Trophoblast cell (in vitro differentiated cells and primary cell): ENCODE measurements around the gene KCNAB1.
A peak's percentile ranks its signal among the peaks of the same experiment; 100 is the strongest.

Experiments used
- DNase-seq, 2 donors: peaks; one replicate each; pipeline ENCODE4 v3.0.0-alpha.2; 2016
- H2AFZ ChIP-seq: 2 replicates; pipeline ENCODE4 v1.6.1; 2013; ENCODE audit warnings: low read length, moderate library complexity, mild to moderate bottlenecking; ENCODE audit not compliant: insufficient read depth, poor library complexity
- H2AK5ac ChIP-seq: 2 replicates; pipeline ENCODE4 v1.6.1; 2013; ENCODE audit warnings: mild to moderate bottlenecking, low read length
- H2BK120ac ChIP-seq: 2 replicates; pipeline ENCODE4 v1.6.1; 2013; ENCODE audit warnings: low read length, mild to moderate bottlenecking, moderate library complexity; ENCODE audit not compliant: insufficient read depth, poor library complexity
- H2BK12ac ChIP-seq: 2 replicates; pipeline ENCODE4 v1.6.1; 2013; ENCODE audit warnings: mild to moderate bottlenecking, low read length, moderate library complexity
- H2BK5ac ChIP-seq: 2 replicates; pipeline ENCODE4 v1.6.1; 2013; ENCODE audit warnings: low read length, low read depth, moderate library complexity, mild to moderate bottlenecking; ENCODE audit not compliant: poor library complexity
- H3K14ac ChIP-seq: 2 replicates; pipeline ENCODE4 v1.6.1; 2013; ENCODE audit warnings: mild to moderate bottlenecking, low read length
- H3K18ac ChIP-seq: 2 replicates; pipeline ENCODE4 v1.6.1; 2013; ENCODE audit warnings: mild to moderate bottlenecking, low read length
- H3K23ac ChIP-seq: 2 replicates; pipeline ENCODE4 v1.6.1; 2013; ENCODE audit warnings: low read length
- H3K27ac ChIP-seq: 2 replicates; pipeline ENCODE4 v1.5.1; 2013; ENCODE audit warnings: low read depth, mild to moderate bottlenecking, inconsistent platforms, low read length, moderate library complexity
- H3K27me3 ChIP-seq: 2 replicates; pipeline ENCODE4 v1.6.1; 2013; ENCODE audit warnings: inconsistent platforms, mild to moderate bottlenecking, low read length, moderate library complexity; ENCODE audit not compliant: insufficient read depth
- H3K36me3 ChIP-seq, 2 experiments: 1 replicate in 1 of 2; 2 replicates in 1 of 2; pipeline ENCODE4 v1.6.1; 2013; ENCODE audit warnings: low read length in 2 of 2, mild to moderate bottlenecking in 2 of 2, moderate library complexity in 1 of 2; ENCODE audit not compliant: insufficient read depth in 2 of 2, control insufficient read depth in 1 of 2
- H3K4ac ChIP-seq: 2 replicates; pipeline ENCODE4 v1.6.1; 2013; ENCODE audit warnings: low read depth, mild to moderate bottlenecking, low read length, moderate library complexity
- H3K4me1 ChIP-seq, 2 experiments: 1 replicate in 1 of 2; 2 replicates in 1 of 2; pipeline ENCODE4 v1.6.1; 2013; ENCODE audit warnings: low read length in 2 of 2, mild to moderate bottlenecking in 2 of 2, moderate library complexity in 1 of 2; ENCODE audit not compliant: insufficient read depth in 2 of 2, control insufficient read depth in 1 of 2
- H3K4me2 ChIP-seq: 2 replicates; pipeline ENCODE4 v1.6.1; 2013; ENCODE audit warnings: inconsistent platforms, mild to moderate bottlenecking, low read length, moderate library complexity
- H3K4me3 ChIP-seq: 2 replicates; pipeline ENCODE4 v1.5.1; 2013; ENCODE audit warnings: mild to moderate bottlenecking, low read depth, low read length, inconsistent platforms
- H3K79me1 ChIP-seq: one replicate; pipeline ENCODE4 v1.6.1; 2013; ENCODE audit warnings: low read length
- H3K79me2 ChIP-seq: 2 replicates; pipeline ENCODE4 v1.6.1; 2013; ENCODE audit warnings: low read length, mild to moderate bottlenecking; ENCODE audit not compliant: control insufficient read depth, insufficient read depth, poor library complexity
- H3K9ac ChIP-seq: 2 replicates; pipeline ENCODE4 v1.6.1; 2013; ENCODE audit warnings: mild to moderate bottlenecking, low read length
- H3K9me3 ChIP-seq: 2 replicates; pipeline ENCODE4 v1.6.1; 2013; ENCODE audit warnings: low read depth, mild to moderate bottlenecking, control low read depth, inconsistent platforms, low read length; ENCODE audit not compliant: insufficient read depth
- H4K12ac ChIP-seq: 2 replicates; pipeline ENCODE4 v1.6.1; 2013; ENCODE audit warnings: low read depth, mild to moderate bottlenecking, low read length, moderate library complexity
- H4K8ac ChIP-seq: 2 replicates; pipeline ENCODE4 v1.6.1; 2013; ENCODE audit warnings: low read depth, mild to moderate bottlenecking, low read length, moderate library complexity
- H4K91ac ChIP-seq: one replicate; pipeline ENCODE4 v1.6.1; 2013; ENCODE audit warnings: low read depth, mild to moderate bottlenecking, low read length, moderate library complexity
- WGBS: extraction: QIAGEN DNeasy Blood & Tissue Kit; methylation state at CpG from one replicate; pipeline ENCODE4 v1.1.7; 2013; ENCODE audit warnings: missing lambda C conversion rate; ENCODE audit not compliant: insufficient read length, insufficient coverage; ENCODE audit errors: extremely low coverage; 5-methylcytosine and 5-hydroxymethylcytosine counted together

Gene KCNAB1

GRCh38 chr3:156552973-156553372 lies 432.6 kb downstream of the KCNAB1 start:
- no peak overlapping the region for H4K8ac ChIP-seq
- no peak overlapping the region for H3K4me3 ChIP-seq
- H4K12ac ChIP-seq: no peak overlapping the region
- H3K4ac ChIP-seq: peak overlapping the region; percentile 94
- H3K9ac ChIP-seq: no peak overlapping the region
- peaks cover 9% of the 10 kb centered on the region for H3K79me1 ChIP-seq
- H2AK5ac ChIP-seq: no peak overlapping the region
- no peak overlapping the region for H3K18ac ChIP-seq
- no peak overlapping the region for H4K91ac ChIP-seq
- H2BK5ac ChIP-seq: no peak overlapping the region
- no peak overlapping the region for H3K23ac ChIP-seq
- no peak overlapping the region for H2AFZ ChIP-seq
- H3K4me2 ChIP-seq: peak overlapping the region; percentile 47
- H3K27ac ChIP-seq: no peak overlapping the region
- DNase-seq: no peak
- peaks cover 2 to 5% of the 10 kb centered on the region in 2 experiments for H3K4me1 ChIP-seq
- H2BK12ac ChIP-seq: no peak overlapping the region
- H3K79me2 ChIP-seq: peaks cover 8% of the 10 kb centered on the region
- no peak overlapping the region for H2BK120ac ChIP-seq
- peaks cover 2 to 8% of the 10 kb centered on the region in 2 experiments for H3K36me3 ChIP-seq
- H3K9me3 ChIP-seq: no peaks in the 10 kb centered on the region
- WGBS: no CpG with 5 or more reads among the region's 2 CpGs
- no peak overlapping the region for H3K14ac ChIP-seq
- no peaks in the 10 kb centered on the region for H3K27me3 ChIP-seq

DNA sequence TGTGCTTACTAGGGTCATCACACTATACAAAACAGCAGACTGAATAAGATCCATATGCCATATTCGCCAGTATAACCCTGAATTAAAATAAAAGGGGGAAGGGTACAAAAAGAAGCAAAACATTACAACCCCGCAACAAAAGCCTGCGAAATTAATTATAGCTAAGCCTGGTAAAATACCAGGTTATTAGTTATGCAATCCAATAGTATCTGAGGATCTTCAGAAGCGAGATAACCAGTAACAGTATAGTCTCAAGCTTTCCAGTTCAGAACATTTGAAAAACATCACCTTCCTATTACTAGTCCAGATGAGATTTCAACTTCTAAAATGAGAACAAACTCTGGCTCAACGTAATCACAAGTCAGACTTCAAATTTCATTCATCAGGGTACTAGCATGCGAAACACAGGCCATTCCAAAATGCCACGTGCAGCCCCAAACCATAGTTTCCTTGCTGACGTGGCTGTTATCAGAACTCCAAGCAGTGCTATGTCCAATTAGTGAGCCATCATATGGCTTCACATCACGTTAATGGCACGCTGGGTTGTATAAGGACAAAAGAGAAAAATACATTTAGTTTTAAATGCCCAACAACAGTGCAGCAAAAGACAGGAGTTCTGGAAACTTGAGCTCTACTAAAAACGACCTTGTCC lies 433.5 kb downstream of the KCNAB1 start:
- Histone ChIP-seq H3K4me2 (peak overlapping the region; percentile 92), H3K79me1 (peaks cover 9% of the 10 kb centered on the region), H2BK5ac (no peak overlapping the region), H3K14ac (no peak overlapping the region), H3K4ac (peak overlapping the region; percentile 68), H2BK120ac (no peak overlapping the region), H3K27me3 (no peaks in the 10 kb centered on the region), H3K27ac (no peak overlapping the region), H4K12ac (no peak overlapping the region), H3K18ac (no peak overlapping the region), H3K79me2 (peaks cover 8% of the 10 kb centered on the region), H3K9me3 (no peaks in the 10 kb centered on the region), H2BK12ac (no peak overlapping the region), H4K91ac (peak overlapping the region; percentile 4), H4K8ac (no peak overlapping the region), H2AK5ac (no peak overlapping the region), H3K23ac (no peak overlapping the region), H3K4me3 (peak overlapping the region; percentile 52), H3K4me1 (peaks cover 2 to 5% of the 10 kb centered on the region in 2 experiments), H2AFZ (no peak overlapping the region), H3K36me3 (peaks cover 2 to 8% of the 10 kb centered on the region in 2 experiments), H3K9ac (peak overlapping the region; percentile 79)
- DNase-seq: peak; percentile 86 to 89
- WGBS: no CpG with 5 or more reads among the region's 11 CpGs

- Histone ChIP-seq H3K4me1 (peaks cover 2 to 5% of the 10 kb centered on the region in 2 experiments), H3K23ac (no peak overlapping the region), H3K9ac (peak overlapping the region; percentile 90), H2AFZ (peak overlapping the region; percentile 88), H3K4me2 (peak overlapping the region; percentile 92), H3K79me2 (peaks cover 8% of the 10 kb centered on the region), H3K9me3 (no peaks in the 10 kb centered on the region), H3K4me3 (peak overlapping the region; percentile 95), H2BK120ac (peak overlapping the region; percentile 48), H3K18ac (no peak overlapping the region), H3K27me3 (no peaks in the 10 kb centered on the region), H2AK5ac (no peak overlapping the region), H2BK5ac (peak overlapping the region; percentile 75), H4K91ac (peak overlapping the region; percentile 63), H3K36me3 (peaks cover 2 to 8% of the 10 kb centered on the region in 2 experiments), H3K14ac (peak overlapping the region; percentile 81), H3K27ac (peak overlapping the region; percentile 78), H2BK12ac (no peak overlapping the region), H3K4ac (peak overlapping the region; percentile 84), H4K8ac (peak overlapping the region; percentile 72), H4K12ac (no peak overlapping the region), H3K79me1 (peaks cover 9% of the 10 kb centered on the region)
- no CpG with 5 or more reads among the region's 11 CpGs for WGBS
- DNase-seq: no peak
These were observed 434.1 kb downstream of the KCNAB1 start for GRCh38 chr3:156554515-156554841.

DNA sequence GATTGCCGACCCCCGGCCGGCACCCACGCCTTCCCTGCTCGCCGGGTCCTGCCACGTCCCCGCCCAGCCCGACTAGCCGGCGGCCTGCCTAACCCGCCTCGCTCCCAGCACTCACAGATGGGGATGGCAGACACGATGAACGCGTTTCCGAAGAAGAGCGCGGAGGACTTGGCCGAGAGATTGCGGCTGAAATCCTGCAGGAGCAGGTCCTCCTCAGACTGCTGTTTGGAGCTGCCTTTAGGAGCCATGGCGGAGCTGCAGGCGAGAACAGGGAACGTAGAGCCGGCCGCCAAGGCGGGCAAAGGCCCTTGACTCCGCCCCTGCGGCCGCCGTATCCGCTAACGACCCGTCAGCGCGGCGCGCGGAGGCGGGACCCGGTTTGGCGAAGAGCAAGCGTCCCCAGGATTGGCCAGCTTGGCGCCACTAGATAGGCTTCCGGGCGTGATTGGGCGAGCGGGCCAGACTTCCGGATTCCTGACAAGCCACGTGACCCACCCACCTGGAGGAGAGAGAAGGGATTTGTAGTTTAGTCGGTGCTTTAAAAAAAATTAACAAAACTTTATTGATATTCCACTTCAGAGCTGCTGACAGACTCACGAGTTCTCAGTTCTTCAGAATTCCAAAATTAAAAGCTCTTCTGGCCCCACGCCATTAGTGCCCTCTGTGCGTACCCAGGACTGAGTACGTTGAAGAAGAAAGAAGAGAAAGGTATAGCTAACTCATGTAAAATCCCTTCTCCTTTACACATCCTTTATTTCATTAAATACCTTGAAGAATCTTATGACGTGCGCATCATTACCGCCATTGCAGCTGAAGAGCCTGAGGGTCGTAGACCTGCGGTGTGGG lies 434.7 kb downstream of the KCNAB1 start, which contains the start of gene SSR3:
Gene SSR3, minus strand, starts transcription at position 276 of the 846 bp plus-strand sequence. Its CDS starts 28 bp downstream, at position 248.
- Histone ChIP-seq H3K14ac (peak within 1 kb of the TSS; percentile 81), H3K23ac (no peak within 1 kb of the TSS), H2AK5ac (no peak within 1 kb of the TSS), H3K9ac (peak within 1 kb of the TSS; percentile 90), H2BK120ac (peak within 1 kb of the TSS; percentile 48), H3K4me3 (peak within 1 kb of the TSS; percentile 95), H3K4me2 (peak within 1 kb of the TSS; percentile 92), H3K79me2 (peaks cover 8% of the 10 kb centered on the region), H2AFZ (peak within 1 kb of the TSS; percentile 98), H3K9me3 (no peaks in the 10 kb centered on the region), H4K8ac (peak within 1 kb of the TSS; percentile 93), H3K27me3 (no peaks in the 10 kb centered on the region), H2BK12ac (no peak within 1 kb of the TSS), H4K12ac (peak within 1 kb of the TSS; percentile 61), H4K91ac (peak within 1 kb of the TSS; percentile 63), H3K79me1 (peaks cover 9% of the 10 kb centered on the region), H3K4ac (peak within 1 kb of the TSS; percentile 84), H3K18ac (peak within 1 kb of the TSS; percentile 76), H3K4me1 (peaks cover 2 to 5% of the 10 kb centered on the region in 2 experiments), H3K36me3 (peaks cover 2 to 8% of the 10 kb centered on the region in 2 experiments), H3K27ac (peak within 1 kb of the TSS; percentile 78), H2BK5ac (peak within 1 kb of the TSS; percentile 75)
- DNase-seq: peak; percentile 99
- WGBS: no CpG with 5 or more reads among the region's 60 CpGs
